Ascending aorta (tissue), 2 donors: Measurements from ENCODE around the gene GTF2A2. TPM values are rescaled to one million over a fixed set of nuclear protein-coding genes. Genes with fewer than 3 reads are reported as not detected.

ENCODE experiments used
- DNase-seq, 2 donors: peaks; one replicate each; pipeline ENCODE4 v3.0.0-alpha.2; 2019; ENCODE audit warnings: low spot score in 2 of 2
- H3K27ac ChIP-seq, 2 donors: fragments of 200-600 bp; sonication (generic); one replicate each; pipeline ENCODE4 v1.5.1; 2016 to 2017; ENCODE audit warnings: mild to moderate bottlenecking in 1 of 2
- H3K27me3 ChIP-seq: fragments of 200-600 bp; sonication (generic); one replicate; pipeline ENCODE4 v1.5.1; 2017
- H3K36me3 ChIP-seq, 2 donors: fragments of 200-600 bp; sonication (generic); one replicate each; pipeline ENCODE4 v1.5.1; 2016
- H3K4me1 ChIP-seq, 2 donors: fragments of 200-600 bp; sonication (generic); one replicate each; pipeline ENCODE4 v1.5.1; 2016 to 2017; ENCODE audit warnings: mild to moderate bottlenecking in 1 of 2
- H3K4me3 ChIP-seq, 2 donors: fragments of 200-600 bp; sonication (generic); one replicate each; pipeline ENCODE4 v1.5.1; 2016 to 2017; ENCODE audit warnings: mild to moderate bottlenecking in 1 of 2
- H3K9me3 ChIP-seq, 2 donors: fragments of 200-600 bp; sonication (generic); one replicate each; pipeline ENCODE4 v1.5.1; 2016
- intact Hi-C: fragments of 100-400 bp; cut with DNase I; formaldehyde crosslinking; loops from one replicate; pipeline ENCODE4 v1.15.1; 2023
- total RNA-seq: library from RNA; depleted of rRNA; stranded (reverse); fragments of >200 nt; gene quantifications from one replicate; pipeline ENCODE4 v1.1.0, GENCODE V29; 2016
- TF ChIP-seq, protein P1 (sequence below), 3 experiments: fragments of 200-600 bp in 2 of 3; fragments of 450-650 bp in 1 of 3; sonication (generic) in 2 of 3; IDR thresholded peaks; one replicate each; pipeline ENCODE4 v1.5.1; 2016 to 2019; ENCODE audit warnings: antibody characterized with exemption in 3 of 3, mild to moderate bottlenecking in 1 of 3, moderate library complexity in 1 of 3

The GTF2A2 gene
- total RNA-seq, 1 donor from 2014 or later: 1.4 TPM

DNA sequence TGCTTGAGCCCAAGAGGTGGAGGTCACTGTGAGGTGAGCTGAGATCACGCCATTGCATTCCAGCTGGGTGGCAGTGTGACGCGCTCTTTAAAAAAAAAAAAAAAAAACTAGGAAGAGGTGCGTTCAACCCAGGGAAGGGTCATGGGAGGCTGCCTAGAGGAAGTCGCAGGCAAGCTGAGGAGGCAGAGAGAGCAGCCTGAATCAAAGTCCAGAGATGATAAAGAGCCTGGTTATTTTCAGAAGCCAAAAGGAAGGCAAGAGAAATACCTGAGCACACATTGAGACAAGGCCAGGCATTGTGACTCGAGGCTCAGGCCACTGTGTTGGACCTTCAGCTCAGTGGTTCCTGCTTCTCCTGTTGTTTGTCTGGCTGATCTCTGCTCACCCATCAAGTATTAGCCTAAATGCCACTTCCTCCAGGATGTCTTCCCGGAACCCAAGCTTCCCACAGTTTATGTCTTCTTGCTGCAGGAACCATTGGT, 61.8 kb downstream of the GTF2A2 start:
- H3K27me3 ChIP-seq: no peaks in the 10 kb centered on the region

DNA sequence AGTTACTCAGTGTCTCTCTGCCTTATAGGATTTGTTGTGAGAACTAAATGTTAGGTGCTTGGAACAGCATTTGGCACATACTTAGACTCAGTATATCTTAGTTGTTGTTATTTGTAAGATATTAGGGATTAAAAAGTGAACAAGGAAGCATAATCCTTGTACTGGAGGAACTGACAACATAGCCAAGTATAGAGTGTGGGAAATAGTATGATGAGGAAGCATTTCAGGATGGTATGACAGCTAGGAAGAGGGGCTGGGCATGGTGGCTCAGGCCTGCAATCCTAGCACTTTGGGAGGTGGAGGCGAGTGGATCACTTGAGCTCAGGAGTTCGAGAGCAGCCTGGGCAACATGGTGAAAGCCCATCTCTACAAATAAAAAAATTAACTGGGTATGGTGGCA, 62.3 kb downstream of the GTF2A2 start:
- TF ChIP-seq, protein P1, sequence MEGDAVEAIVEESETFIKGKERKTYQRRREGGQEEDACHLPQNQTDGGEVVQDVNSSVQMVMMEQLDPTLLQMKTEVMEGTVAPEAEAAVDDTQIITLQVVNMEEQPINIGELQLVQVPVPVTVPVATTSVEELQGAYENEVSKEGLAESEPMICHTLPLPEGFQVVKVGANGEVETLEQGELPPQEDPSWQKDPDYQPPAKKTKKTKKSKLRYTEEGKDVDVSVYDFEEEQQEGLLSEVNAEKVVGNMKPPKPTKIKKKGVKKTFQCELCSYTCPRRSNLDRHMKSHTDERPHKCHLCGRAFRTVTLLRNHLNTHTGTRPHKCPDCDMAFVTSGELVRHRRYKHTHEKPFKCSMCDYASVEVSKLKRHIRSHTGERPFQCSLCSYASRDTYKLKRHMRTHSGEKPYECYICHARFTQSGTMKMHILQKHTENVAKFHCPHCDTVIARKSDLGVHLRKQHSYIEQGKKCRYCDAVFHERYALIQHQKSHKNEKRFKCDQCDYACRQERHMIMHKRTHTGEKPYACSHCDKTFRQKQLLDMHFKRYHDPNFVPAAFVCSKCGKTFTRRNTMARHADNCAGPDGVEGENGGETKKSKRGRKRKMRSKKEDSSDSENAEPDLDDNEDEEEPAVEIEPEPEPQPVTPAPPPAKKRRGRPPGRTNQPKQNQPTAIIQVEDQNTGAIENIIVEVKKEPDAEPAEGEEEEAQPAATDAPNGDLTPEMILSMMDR (IDR thresholded peaks at IDR 0.05): no peak
- intact Hi-C loops: no loop called here
- no peaks in the 10 kb centered on the region for H3K9me3 ChIP-seq
- no peak overlapping the region for H3K27ac ChIP-seq
- DNase-seq: no peak
- no peaks in the 10 kb centered on the region for H3K4me1 ChIP-seq
- H3K27me3 ChIP-seq: no peaks in the 10 kb centered on the region
- H3K36me3 ChIP-seq: no peaks in the 10 kb centered on the region
- no peak overlapping the region for H3K4me3 ChIP-seq

More for the DNA sequence above, 61.8 kb downstream of the GTF2A2 start:
- no peak overlapping the region for H3K4me3 ChIP-seq
- H3K9me3 ChIP-seq: no peaks in the 10 kb centered on the region
- no peak for DNase-seq
- intact Hi-C loops: no loop called here
- H3K36me3 ChIP-seq: no peaks in the 10 kb centered on the region
- H3K27ac ChIP-seq: no peak overlapping the region
- TF ChIP-seq, protein P1 (IDR thresholded peaks at IDR 0.05): no peak
- no peaks in the 10 kb centered on the region for H3K4me1 ChIP-seq

DNA sequence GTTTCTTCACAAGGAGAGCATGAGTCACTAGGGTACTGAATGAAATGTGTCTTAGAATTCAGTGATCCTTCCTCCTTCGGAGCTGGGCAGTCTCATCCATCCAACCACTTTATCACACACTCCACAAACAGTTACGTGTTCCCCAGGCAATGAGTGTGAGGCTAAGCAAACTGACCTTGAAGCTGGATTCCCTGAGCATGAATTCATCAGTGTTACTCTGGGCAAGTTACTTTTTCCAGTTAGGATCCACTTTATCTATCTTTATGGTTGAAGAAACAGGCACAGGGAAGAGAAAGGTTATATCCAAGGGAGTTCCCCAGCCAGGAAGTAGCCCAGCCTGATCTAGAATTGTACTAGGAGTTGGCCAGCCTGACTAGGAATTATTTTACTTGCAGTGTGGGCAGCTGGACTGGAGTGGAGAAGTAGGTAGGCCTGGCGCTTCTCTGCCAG, 62.8 kb downstream of the GTF2A2 start:
- Histone ChIP-seq H3K27ac (no peak overlapping the region), H3K27me3 (no peaks in the 10 kb centered on the region), H3K4me3 (no peak overlapping the region), H3K36me3 (no peaks in the 10 kb centered on the region), H3K9me3 (no peaks in the 10 kb centered on the region), H3K4me1 (no peaks in the 10 kb centered on the region)
- intact Hi-C loops: no loop called here
- no peak for DNase-seq
- TF ChIP-seq, protein P1 (IDR thresholded peaks at IDR 0.05): no peak

DNA sequence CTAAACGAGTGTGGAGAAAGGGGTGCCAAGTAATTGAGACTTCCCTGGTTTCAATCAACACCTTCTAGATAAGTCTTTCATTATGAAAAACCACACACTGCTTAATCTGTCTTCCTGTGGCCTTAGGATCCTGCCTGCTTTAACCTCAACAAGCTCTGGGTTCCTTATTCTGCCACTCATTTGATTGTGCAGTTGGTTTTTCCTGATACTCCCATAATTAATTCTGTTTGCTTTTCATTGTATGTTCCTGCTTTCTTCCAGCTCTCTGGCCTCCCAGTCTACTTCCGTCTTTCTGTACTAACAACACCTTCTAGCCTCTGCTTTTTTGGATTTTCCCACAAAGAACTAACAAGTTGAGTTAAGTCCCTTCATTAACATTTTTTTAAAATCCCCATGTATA, 66.0 kb downstream of the GTF2A2 start:
- no peak for DNase-seq
- TF ChIP-seq, protein P1 (IDR thresholded peaks at IDR 0.05): no peak
- Histone ChIP-seq H3K9me3 (no peaks in the 10 kb centered on the region), H3K4me3 (no peak overlapping the region), H3K27me3 (no peaks in the 10 kb centered on the region), H3K36me3 (no peaks in the 10 kb centered on the region), H3K4me1 (no peaks in the 10 kb centered on the region), H3K27ac (no peak overlapping the region)
- intact Hi-C loops: no loop called here

DNA sequence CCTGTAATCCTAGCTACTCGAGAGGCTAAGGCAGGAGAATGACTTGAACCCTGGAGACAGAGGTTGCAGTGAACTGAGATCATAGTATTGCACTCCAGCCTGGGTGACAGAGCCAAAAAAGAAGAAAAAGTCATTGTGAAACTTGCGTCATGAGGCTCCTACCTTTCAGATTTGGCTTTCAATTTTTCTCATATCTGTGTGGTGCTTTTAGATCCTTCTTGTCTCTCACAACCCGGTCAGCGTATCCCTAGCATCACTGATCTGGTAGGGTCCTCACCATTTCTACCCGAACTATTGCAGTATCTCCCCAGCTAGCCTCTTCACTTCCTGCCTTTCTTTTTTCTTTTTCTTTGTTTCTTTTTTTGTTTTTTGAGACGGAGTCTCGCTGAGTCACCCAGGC, 67.3 kb downstream of the GTF2A2 start:
- Histone ChIP-seq H3K27me3 (no peaks in the 10 kb centered on the region), H3K4me3 (no peak overlapping the region), H3K36me3 (no peaks in the 10 kb centered on the region), H3K27ac (no peak overlapping the region), H3K9me3 (no peaks in the 10 kb centered on the region), H3K4me1 (no peaks in the 10 kb centered on the region)
- intact Hi-C loops: no loop called here
- no peak for DNase-seq
- TF ChIP-seq, protein P1 (IDR thresholded peaks at IDR 0.05): no peak

Other genes starting within 250 kb of the GTF2A2 start
- gene FAM81A, start 219.3 kb downstream of the GTF2A2 start, total RNA-seq: not detected
- not detected for gene GCNT3, start 45.7 kb downstream of the GTF2A2 start, total RNA-seq
- 60.1 TPM for gene BNIP2, start 31.8 kb upstream of the GTF2A2 start, total RNA-seq